Astrocyte of the cerebellum (primary cell): ENCODE measurements around the gene ABCC3.
A peak's percentile ranks its signal among the peaks of the same experiment; 100 is the strongest.

Source experiments
- DNase-seq: peaks from one replicate; pipeline ENCODE4 v3.0.0-alpha.2; 2011; ENCODE audit warnings: low read depth
- H3K4me3 ChIP-seq: 2 replicates; pipeline ENCODE4 v1.5.1; 2011; ENCODE audit warnings: mild to moderate bottlenecking, low read depth, low read length, moderate library complexity
- CTCF ChIP-seq: IDR thresholded peaks from 2 replicates; pipeline ENCODE4 v1.5.1; 2012; ENCODE audit warnings: low read length, low read depth, moderate library complexity, mild to moderate bottlenecking; ENCODE audit errors: missing control alignments
- in situ Hi-C: cut with HindIII; loops from 2 replicates; pipeline ENCODE4 v1.10.0; 2017; ENCODE audit warnings: low sequenced_read_pairs

The ABCC3 gene

GRCh38 chr17:50634224-50634914 lies at the start of gene ABCC3:
Gene ABCC3, plus strand, starts transcription at chr17:50634881. Its CDS starts 56 bp downstream, at chr17:50634937.
- DNase-seq = no peak
- H3K4me3 ChIP-seq = peak within 1 kb of the TSS; percentile 50

GRCh38 chr17:50585346-50585745 lies 49.3 kb upstream of the ABCC3 start:
- in situ Hi-C loops = no loop called here

More at GRCh38 chr17:50634224-50634914, at the start of gene ABCC3:
- in situ Hi-C loops = no loop called here
- TF ChIP-seq CTCF = no peak

GRCh38 chr17:50585891-50586290 lies 48.8 kb upstream of the ABCC3 start:
- H3K4me3 ChIP-seq = no peak overlapping the region
- no peak for TF ChIP-seq CTCF
- no peak for DNase-seq
- in situ Hi-C loops = no loop called here

More at GRCh38 chr17:50585346-50585745, 49.3 kb upstream of the ABCC3 start:
- DNase-seq = no peak
- no peak for TF ChIP-seq CTCF
- no peak overlapping the region for H3K4me3 ChIP-seq

GRCh38 chr17:50586421-50587247 lies 48.0 kb upstream of the ABCC3 start:
- TF ChIP-seq CTCF = no peak
- in situ Hi-C loops = no loop called here
- no peak for DNase-seq
- H3K4me3 ChIP-seq = no peak overlapping the region

GRCh38 chr17:50587571-50587970 lies 47.1 kb upstream of the ABCC3 start:
- DNase-seq = no peak
- in situ Hi-C loops = no loop called here
- TF ChIP-seq CTCF = no peak
- no peak overlapping the region for H3K4me3 ChIP-seq

- in situ Hi-C loops = no loop called here
- DNase-seq = no peak
- no peak overlapping the region for H3K4me3 ChIP-seq
- TF ChIP-seq CTCF = no peak
These were observed 46.2 kb upstream of the ABCC3 start for GRCh38 chr17:50588391-50589049.
